HG03060 (cell line): Measurements from ENCODE around the gene PELI3.

Source experiments
- ATAC-seq: cut with Tn5 transposase; IDR thresholded peaks from one replicate; pipeline ENCODE4 v1.9.1; 2021; ENCODE audit warnings: low read depth, moderate number of reproducible peaks; ENCODE audit not compliant: unreplicated experiment

PELI3 gene

DNA sequence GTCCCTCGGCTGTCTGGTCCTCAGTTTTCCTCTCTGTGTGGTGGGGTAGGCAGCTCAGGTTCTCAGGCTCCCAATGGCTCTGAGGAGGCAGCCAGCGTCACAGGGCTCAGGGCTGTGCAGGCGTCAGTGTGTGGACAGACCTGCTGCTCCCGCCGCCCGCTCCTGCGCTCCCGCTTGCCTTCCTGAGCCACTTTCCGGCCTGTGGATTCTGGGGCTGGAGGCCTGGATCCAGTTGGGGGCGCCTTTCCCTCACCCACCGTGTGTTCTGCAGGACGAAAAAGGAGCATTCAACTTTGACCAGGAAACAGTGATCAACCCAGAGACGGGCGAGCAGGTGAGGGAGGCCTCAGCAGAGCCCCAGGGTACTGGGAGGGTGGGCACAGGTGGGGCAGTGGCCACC, 28.2 kb downstream of the PELI3 start:
- ATAC-seq: no peak

- ATAC-seq: no peak
These were observed 28.7 kb downstream of the PELI3 start for GRCh38 chr11:66495401-66495854.

- ATAC-seq: no peak
These were observed 30.5 kb downstream of the PELI3 start for GRCh38 chr11:66497206-66497605.

DNA sequence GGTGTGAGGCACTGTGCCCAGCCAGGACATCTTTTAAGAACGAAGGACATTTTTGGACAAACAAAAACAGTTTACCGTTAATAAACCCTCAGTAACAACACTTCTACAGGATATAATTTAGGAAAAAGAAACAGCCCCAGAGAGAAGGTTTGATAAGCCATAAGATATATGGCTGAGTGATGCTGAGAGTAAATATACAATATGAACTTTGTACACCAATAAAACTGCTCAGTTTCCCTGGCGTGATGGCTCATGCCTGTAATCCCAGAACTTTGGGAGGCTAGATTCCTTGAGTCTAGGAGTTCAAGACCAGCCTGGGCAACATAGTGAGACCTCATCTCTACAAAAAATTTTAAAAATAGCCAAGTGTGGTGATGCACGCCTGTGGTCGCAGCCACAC, 31.8 kb downstream of the PELI3 start:
- no peak for ATAC-seq

DNA sequence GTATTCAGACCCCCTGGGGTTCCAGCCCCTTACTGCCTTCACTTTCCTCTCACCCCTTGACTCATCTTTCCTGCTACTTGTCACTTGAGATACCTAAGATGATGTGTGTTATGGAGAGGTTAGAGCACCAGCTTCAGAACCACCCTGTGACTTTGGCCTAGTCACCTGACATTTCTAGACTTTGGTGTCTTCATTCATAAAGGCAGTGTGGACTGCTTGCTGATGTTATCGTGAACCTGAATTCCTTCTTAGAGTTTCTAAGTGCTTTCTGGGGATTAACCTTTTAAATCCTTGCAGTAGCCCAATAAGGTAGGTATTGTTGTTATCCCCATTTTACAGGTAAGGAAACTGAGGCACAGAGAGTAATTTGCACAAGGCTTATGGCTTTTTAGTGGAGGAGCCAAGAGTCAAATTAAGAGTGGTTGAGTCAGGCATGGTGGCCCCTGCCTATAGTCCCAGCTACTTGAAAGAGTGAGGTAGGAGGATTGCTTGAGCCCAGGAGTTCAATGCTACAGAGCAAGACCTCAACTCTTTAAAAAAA, 38.6 kb downstream of the PELI3 start:
- ATAC-seq: no peak

DNA sequence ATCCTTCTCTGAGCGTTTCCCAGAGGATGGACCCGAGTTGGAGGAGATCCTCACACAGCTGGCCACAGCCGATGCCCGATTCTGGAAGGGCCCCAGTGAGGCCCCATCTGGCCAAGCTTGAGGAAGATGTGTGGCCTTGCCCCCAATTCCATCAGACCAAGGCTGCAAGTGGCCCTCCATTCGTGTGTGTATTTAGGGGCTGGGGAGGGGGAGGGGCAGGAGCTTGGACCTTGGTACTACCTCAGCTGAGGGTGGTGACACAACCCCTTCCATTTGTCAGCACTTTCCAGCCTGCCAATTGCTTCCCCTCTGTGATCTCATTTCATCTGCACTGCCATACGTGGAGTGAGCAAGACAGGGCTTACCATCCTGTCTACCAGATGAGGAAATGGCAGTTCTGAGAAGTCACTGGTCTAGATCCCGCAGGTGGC, 42.4 kb downstream of the PELI3 start:
- no peak for ATAC-seq

DNA sequence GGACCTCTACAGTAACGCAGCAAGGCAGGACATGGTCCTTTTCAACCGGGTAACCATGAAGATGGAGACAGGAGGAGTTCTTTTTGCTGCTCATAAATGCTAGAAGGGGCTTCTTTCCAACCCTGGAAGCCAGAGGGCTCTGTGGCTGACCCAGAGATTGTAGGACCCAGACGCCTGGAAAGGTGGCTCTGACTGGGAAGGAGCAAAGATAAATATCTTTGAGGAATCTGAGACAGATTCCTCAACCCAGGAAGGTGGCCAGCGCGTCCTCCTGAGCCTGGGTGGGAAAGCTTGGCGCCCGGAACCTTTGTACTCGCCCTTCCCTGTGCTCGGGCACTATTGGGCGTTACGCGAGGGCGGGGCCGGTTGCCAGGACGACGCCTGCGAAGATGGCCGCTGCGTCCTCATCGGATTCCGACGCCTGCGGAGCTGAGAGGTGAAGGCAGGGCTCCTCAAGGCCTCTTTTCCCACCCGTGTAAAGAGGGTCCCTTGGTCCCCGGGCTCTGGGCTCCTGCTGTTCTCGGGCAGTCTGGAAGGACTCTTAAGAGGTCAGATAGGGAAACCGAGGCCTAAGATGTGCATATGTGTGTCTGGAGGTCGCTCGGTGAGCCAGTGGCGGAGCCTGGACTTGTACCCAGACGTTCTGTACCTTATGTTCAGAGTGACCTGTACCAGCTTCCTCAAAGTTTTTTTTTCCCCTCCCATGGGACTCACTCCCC, 43.7 kb downstream of the PELI3 start, which contains the start of gene BBS1:
Gene BBS1, plus strand, starts transcription at position 365 of the 719 bp plus-strand sequence. Its CDS starts 25 bp downstream, at position 390.
- ATAC-seq: peak; percentile 64

DNA sequence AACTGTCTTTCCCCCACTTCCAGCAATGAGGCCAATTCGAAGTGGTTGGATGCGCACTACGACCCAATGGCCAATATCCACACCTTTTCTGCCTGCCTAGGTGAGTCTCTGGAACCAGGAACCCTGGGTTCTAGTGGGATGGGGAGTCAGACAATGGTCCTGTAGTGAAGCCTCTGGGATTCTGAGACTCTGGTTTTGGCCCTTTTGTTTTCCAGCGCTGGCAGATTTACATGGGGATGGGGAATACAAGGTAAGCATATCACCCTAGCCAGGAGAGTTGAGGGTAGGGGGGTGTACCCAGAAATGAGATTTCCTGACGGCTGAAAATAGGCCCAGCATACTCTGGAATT, 44.3 kb downstream of the PELI3 start:
- ATAC-seq: no peak

DNA sequence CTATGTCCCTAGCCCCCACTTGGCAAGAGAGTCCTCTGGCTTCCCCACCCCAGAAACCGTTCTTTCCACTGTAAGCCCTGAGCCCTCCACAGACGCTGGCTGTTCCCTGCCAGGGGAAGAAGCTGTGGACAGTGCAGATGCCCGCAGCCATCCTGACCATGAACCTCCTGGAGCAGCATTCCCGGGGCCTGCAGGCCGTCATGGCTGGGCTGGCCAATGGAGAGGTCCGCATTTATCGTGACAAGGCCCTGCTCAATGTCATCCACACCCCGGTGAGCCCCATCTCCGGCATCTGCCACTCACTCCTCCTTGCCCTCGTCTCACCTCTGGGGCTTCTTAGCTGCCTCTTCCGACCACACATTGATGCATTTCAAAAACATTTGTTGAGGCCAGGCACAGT, 56.9 kb downstream of the PELI3 start:
- ATAC-seq: no peak

GRCh38 chr11:66524304-66525040, 57.8 kb downstream of the PELI3 start:
- no peak for ATAC-seq
